C4-2B (cell line): ENCODE results near the gene TOPAZ1.

Experiments
- CTCF ChIP-seq: fragments of 450-650 bp; conservative IDR thresholded peaks from 2 replicates; pipeline ENCODE4 v1.5.1; 2017; ENCODE audit warnings: mild to moderate bottlenecking
- ZFX ChIP-seq: fragments of 450-650 bp; IDR thresholded peaks from 2 replicates; pipeline ENCODE4 v1.6.1; 2017

DNA sequence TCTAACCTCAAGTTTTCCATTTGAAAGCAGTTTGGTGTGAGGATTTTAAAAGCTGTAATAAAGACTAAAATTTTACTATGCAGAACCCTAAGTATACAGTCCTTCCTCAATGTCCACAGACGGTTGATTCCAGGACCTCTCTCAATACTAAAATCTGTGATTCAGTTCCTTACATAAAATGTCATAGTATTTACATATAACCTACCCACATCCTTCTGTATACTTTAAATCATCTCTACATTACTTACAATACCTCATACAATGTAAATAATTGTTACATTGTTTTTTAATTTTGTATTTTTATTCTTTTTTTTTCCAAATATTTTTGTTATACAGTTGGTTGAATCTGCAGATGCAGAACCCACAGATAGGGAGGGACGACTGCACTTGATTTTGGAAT is 2.8 kb upstream of the TOPAZ1 start:
- TF ChIP-seq CTCF: no peak
- TF ChIP-seq ZFX: no peak
